Measurements from ENCODE around the gene ARHGAP15.

DNA sequence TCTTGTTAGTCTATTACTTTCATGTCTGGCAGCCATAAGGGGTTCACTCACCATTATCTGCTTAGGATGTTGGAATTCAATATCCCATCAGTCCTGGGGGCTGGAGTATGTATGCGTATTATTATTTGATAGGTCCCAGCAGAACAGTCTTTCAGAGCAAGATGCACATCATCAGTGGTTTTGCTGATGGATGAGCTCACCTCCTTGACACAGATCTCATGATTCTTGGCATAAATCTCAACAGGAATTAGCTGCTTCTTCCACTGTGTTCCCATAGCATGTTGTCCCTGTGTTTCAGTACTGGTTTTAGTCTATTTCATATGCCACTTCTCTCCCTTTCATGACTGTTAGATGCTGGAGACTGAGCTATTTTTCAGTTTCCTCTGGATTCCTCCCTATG, 442.5 kb downstream of the ARHGAP15 start:
- TF ChIP-seq FOXP2 (optimal IDR thresholded peaks at IDR 0.05; ENCODE audit: control extremely low read depth, extremely low read length, insufficient read depth) (no peak), POLR2AphosphoS5 (IDR thresholded peaks at IDR 0.05; ENCODE audit: borderline replicate concordance, low read depth, low read length) (no peak)
